ENCODE measurements around the gene GGTA1.

DNA sequence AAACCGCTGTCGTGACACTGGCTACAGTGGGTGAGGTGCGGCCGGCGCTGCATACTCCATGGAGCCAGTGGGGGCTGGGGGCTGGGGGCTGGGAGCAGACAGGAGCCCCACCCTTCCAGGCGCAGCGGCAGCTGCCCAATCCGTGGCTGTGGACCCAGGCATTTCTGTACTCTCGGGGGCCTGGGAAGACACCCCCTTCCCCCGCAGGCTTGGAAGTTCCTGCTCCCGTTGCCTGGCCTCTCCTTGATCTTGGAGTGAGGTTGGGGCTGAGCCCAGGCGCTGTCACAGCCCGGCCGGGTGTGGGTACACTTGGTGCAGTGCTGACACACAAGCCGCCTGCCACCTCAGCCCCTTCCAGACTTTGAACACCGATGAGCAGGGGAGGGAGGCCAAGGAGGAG is 27.7 kb upstream of the GGTA1 start:
- no peak for TF ChIP-seq TARDBP (IDR thresholded peaks at IDR 0.05)
- TF ChIP-seq NFRKB (IDR thresholded peaks at IDR 0.05), result no peak
- TF ChIP-seq HDGF (IDR thresholded peaks at IDR 0.05; ENCODE audit: borderline replicate concordance), result no peak
- no peak for TF ChIP-seq SP1 (IDR thresholded peaks at IDR 0.05)
- TF ChIP-seq FOXA1 (IDR thresholded peaks at IDR 0.05), result no peak

Data from HEK293T (cell line).